DMS53 treated with DMSO at 0.1 percent for 48 hours (cell line): Measurements from ENCODE around the gene GALNT6.

Source experiments
- DNase-seq: peaks from one replicate; lab custom pipeline; 2025; ENCODE audit not compliant: unreplicated experiment; lab: John Stamatoyannopoulos, UW

Gene GALNT6

GRCh38 chr12:51383269-51383905, 7.8 kb downstream of the GALNT6 start:
- DNase-seq, result peak; percentile 75

GRCh38 chr12:51382173-51382572, 9.0 kb downstream of the GALNT6 start:
- DNase-seq, result no peak

GRCh38 chr12:51381226-51382079, 9.8 kb downstream of the GALNT6 start:
- DNase-seq, result no peak

GRCh38 chr12:51379571-51379970, 11.6 kb downstream of the GALNT6 start:
- DNase-seq, result no peak

GRCh38 chr12:51378749-51379148, 12.5 kb downstream of the GALNT6 start:
- DNase-seq, result no peak

GRCh38 chr12:51377099-51377984, 13.9 kb downstream of the GALNT6 start:
- DNase-seq, result no peak

GRCh38 chr12:51374856-51375255, 16.4 kb downstream of the GALNT6 start:
- no peak for DNase-seq

GRCh38 chr12:51374361-51374760, 16.8 kb downstream of the GALNT6 start:
- no peak for DNase-seq

- no peak for DNase-seq
Observed at GRCh38 chr12:51373187-51373586, 18.0 kb downstream of the GALNT6 start.

- no peak for DNase-seq
Observed at GRCh38 chr12:51372021-51372420, 19.2 kb downstream of the GALNT6 start.

- peak; percentile 69 for DNase-seq
Observed at GRCh38 chr12:51371295-51371953, 19.8 kb downstream of the GALNT6 start.

GRCh38 chr12:51370667-51371066, 20.5 kb downstream of the GALNT6 start:
- DNase-seq, result no peak

GRCh38 chr12:51369581-51369980, 21.6 kb downstream of the GALNT6 start:
- DNase-seq, result no peak

- peak; percentile 75 for DNase-seq
Observed at GRCh38 chr12:51368640-51369517, 22.3 kb downstream of the GALNT6 start.

- no peak for DNase-seq
Observed at GRCh38 chr12:51365276-51365675, 25.9 kb downstream of the GALNT6 start.

GRCh38 chr12:51364001-51364400, 27.2 kb downstream of the GALNT6 start:
- no peak for DNase-seq

- no peak for DNase-seq
Observed at GRCh38 chr12:51362747-51363342, 28.4 kb downstream of the GALNT6 start.

- DNase-seq, result no peak
Observed at GRCh38 chr12:51362307-51362706, 28.9 kb downstream of the GALNT6 start.

GRCh38 chr12:51361161-51362016, 29.8 kb downstream of the GALNT6 start:
- DNase-seq, result no peak
